Mesendoderm (in vitro differentiated cells): ENCODE data around the gene GPR27. TPM values are rescaled to one million over a fixed set of nuclear protein-coding genes. Genes with fewer than 3 reads are reported as not detected.
A peak's percentile ranks its signal among the peaks of the same experiment; 100 is the strongest.

Source experiments
- DNase-seq: peaks from one replicate; pipeline ENCODE4 v3.0.0; 2013
- H2AK5ac ChIP-seq: 2 replicates; pipeline ENCODE4 v1.6.1; 2013; ENCODE audit warnings: low read length, inconsistent platforms
- H2BK120ac ChIP-seq: 2 replicates; pipeline ENCODE4 v1.6.1; 2013; ENCODE audit warnings: low read depth, mild to moderate bottlenecking, low read length, moderate library complexity, mixed read lengths
- H2BK15ac ChIP-seq: replicated peaks from 2 replicates; pipeline ENCODE4 v1.6.1; 2013; ENCODE audit warnings: low read depth, mild to moderate bottlenecking, moderate library complexity
- H2BK5ac ChIP-seq: 2 replicates; pipeline ENCODE4 v1.6.1; 2013; ENCODE audit warnings: low read length, inconsistent platforms
- H3K18ac ChIP-seq: 2 replicates; pipeline ENCODE4 v1.6.1; 2013; ENCODE audit warnings: mild to moderate bottlenecking, low read length, mixed read lengths
- H3K23ac ChIP-seq: one replicate; pipeline ENCODE4 v1.6.1; 2013; ENCODE audit warnings: low read length
- H3K27ac ChIP-seq: 2 replicates; pipeline ENCODE4 v1.5.1; 2013; ENCODE audit warnings: low read depth, mild to moderate bottlenecking, inconsistent platforms, low read length, moderate library complexity
- H3K27me3 ChIP-seq: 2 replicates; pipeline ENCODE4 v1.6.1; 2013; ENCODE audit warnings: low read length, control low read depth, mild to moderate bottlenecking, inconsistent platforms; ENCODE audit not compliant: insufficient read depth, poor library complexity
- H3K36me3 ChIP-seq: 2 replicates; pipeline ENCODE4 v1.6.1; 2013; ENCODE audit warnings: low read length, inconsistent platforms; ENCODE audit not compliant: control insufficient read depth, insufficient read depth
- H3K4ac ChIP-seq: one replicate; pipeline ENCODE4 v1.6.1; 2013; ENCODE audit warnings: low read depth, mild to moderate bottlenecking, low read length, moderate library complexity
- H3K4me1 ChIP-seq: 2 replicates; pipeline ENCODE4 v1.6.1; 2013; ENCODE audit warnings: low read depth, low read length, inconsistent platforms; ENCODE audit not compliant: control insufficient read depth
- H3K4me2 ChIP-seq: 2 replicates; pipeline ENCODE4 v1.6.1; 2013; ENCODE audit warnings: low read length
- H3K4me3 ChIP-seq: 2 replicates; pipeline ENCODE4 v1.5.1; 2013; ENCODE audit warnings: mild to moderate bottlenecking, low read length
- H3K56ac ChIP-seq: one replicate; pipeline ENCODE4 v1.6.1; 2013; ENCODE audit warnings: low read length
- H3K79me1 ChIP-seq: 2 replicates; pipeline ENCODE4 v1.6.1; 2013; ENCODE audit warnings: low read length, inconsistent platforms
- H3K79me2 ChIP-seq: 2 replicates; pipeline ENCODE4 v1.6.1; 2013; ENCODE audit warnings: mild to moderate bottlenecking, low read length; ENCODE audit not compliant: control insufficient read depth, insufficient read depth
- H3K9ac ChIP-seq: 2 replicates; pipeline ENCODE4 v1.6.1; 2013; ENCODE audit warnings: low read length, inconsistent platforms
- H4K5ac ChIP-seq: one replicate; pipeline ENCODE4 v1.6.1; 2013; ENCODE audit warnings: low read length
- H4K8ac ChIP-seq: one replicate; pipeline ENCODE4 v1.6.1; 2013; ENCODE audit warnings: low read depth, mild to moderate bottlenecking, control low read depth, low read length, moderate library complexity
- WGBS: extraction: QIAGEN DNeasy Blood & Tissue Kit; methylation state at CpG from one replicate; pipeline ENCODE4 v1.1.7; 2013; ENCODE audit warnings: low lambda C conversion rate, missing lambda C conversion rate; ENCODE audit not compliant: insufficient coverage; ENCODE audit errors: extremely low coverage; 5-methylcytosine and 5-hydroxymethylcytosine counted together
- polyA plus RNA-seq, 2 experiments: library from polyadenylated mRNA; stranded (reverse); fragments of 200-250 nt; gene quantifications; one replicate each; pipeline ENCODE4 v1.2.3, GENCODE V29; 2013

The GPR27 gene, protein sequence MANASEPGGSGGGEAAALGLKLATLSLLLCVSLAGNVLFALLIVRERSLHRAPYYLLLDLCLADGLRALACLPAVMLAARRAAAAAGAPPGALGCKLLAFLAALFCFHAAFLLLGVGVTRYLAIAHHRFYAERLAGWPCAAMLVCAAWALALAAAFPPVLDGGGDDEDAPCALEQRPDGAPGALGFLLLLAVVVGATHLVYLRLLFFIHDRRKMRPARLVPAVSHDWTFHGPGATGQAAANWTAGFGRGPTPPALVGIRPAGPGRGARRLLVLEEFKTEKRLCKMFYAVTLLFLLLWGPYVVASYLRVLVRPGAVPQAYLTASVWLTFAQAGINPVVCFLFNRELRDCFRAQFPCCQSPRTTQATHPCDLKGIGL
- 12.0 TPM for polyA plus RNA-seq (2013, experiment 1 of 2)
- 13.2 TPM for polyA plus RNA-seq (2013, experiment 2 of 2)

DNA sequence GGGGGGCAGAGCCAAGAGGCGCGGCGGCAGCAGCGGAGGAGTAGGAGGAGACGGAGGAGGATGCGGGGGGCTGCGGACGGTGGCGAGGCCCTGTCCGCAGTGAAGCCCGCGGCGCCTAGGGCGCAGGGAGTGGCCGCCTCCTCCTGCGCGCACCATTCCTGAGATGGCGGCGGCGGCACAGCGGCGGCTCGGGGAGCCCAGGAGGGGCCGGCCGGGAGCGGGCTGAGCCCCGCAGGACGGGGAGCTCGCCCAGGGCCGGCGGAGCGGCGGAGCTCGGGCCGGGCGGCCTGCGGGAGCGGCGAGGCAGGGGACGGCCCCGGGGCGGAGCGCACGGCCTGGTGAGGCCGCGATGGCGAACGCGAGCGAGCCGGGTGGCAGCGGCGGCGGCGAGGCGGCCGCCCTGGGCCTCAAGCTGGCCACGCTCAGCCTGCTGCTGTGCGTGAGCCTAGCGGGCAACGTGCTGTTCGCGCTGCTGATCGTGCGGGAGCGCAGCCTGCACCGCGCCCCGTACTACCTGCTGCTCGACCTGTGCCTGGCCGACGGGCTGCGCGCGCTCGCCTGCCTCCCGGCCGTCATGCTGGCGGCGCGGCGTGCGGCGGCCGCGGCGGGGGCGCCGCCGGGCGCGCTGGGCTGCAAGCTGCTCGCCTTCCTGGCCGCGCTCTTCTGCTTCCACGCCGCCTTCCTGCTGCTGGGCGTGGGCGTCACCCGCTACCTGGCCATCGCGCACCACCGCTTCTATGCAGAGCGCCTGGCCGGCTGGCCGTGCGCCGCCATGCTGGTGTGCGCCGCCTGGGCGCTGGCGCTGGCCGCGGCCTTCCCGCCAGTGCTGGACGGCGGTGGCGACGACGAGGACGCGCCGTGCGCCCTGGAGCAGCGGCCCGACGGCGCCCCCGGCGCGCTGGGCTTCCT is at the start of gene GPR27:
TSS of gene GPR27 (plus strand) at position 155 of the 909 bp plus-strand sequence. CDS start at position 350, 195 bp downstream.
- Histone ChIP-seq H3K4me3 (peak within 1 kb of the TSS; percentile 64), H3K18ac (peak within 1 kb of the TSS; percentile 2), H3K79me2 (no peaks in the 10 kb centered on the region), H3K4me2 (peak within 1 kb of the TSS; percentile 93), H2BK15ac (no peak within 1 kb of the TSS), H3K27ac (no peak within 1 kb of the TSS), H3K4me1 (no peaks in the 10 kb centered on the region), H3K79me1 (no peaks in the 10 kb centered on the region), H3K23ac (peak within 1 kb of the TSS; percentile 96), H4K8ac (no peak within 1 kb of the TSS), H4K5ac (no peak within 1 kb of the TSS), H2AK5ac (no peak within 1 kb of the TSS), H3K36me3 (no peaks in the 10 kb centered on the region), H3K9ac (peak within 1 kb of the TSS; percentile 92), H2BK5ac (no peak within 1 kb of the TSS), H2BK120ac (no peak within 1 kb of the TSS), H3K56ac (peak within 1 kb of the TSS; percentile 100), H3K27me3 (peaks cover 18% of the 10 kb centered on the region), H3K4ac (peak within 1 kb of the TSS; percentile 2)
- WGBS = no CpG with 5 or more reads among the region's 131 CpGs
- peak; percentile 54 for DNase-seq

DNA sequence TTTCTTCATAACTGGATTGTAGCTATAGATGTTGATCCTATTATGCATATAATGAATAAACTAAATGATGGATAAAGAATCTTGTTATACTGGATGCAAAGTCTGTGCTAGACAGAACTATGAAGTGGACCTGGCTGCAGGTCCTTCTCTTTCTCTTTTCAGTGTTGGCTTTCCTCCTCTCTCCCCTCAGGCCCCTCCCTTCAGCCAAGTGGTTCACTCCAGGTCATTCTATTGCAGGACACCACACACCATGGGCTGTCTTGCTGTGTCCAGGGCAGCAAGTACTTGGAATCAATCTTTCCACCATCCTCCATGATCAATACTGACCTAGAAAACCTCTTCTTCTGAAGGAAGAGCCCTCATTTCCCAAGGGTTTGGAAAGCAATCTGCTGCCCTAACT is 48.7 kb upstream of the GPR27 start:
- no peak overlapping the region for H4K5ac ChIP-seq
- no peak overlapping the region for H3K4me3 ChIP-seq
- no peak for DNase-seq
- H4K8ac ChIP-seq = no peak overlapping the region
- no peak overlapping the region for H3K18ac ChIP-seq
- H2BK5ac ChIP-seq = no peak overlapping the region
- no peak overlapping the region for H3K4me2 ChIP-seq
- H2AK5ac ChIP-seq = no peak overlapping the region
- no peak overlapping the region for H3K4ac ChIP-seq
- no peaks in the 10 kb centered on the region for H3K27me3 ChIP-seq
- no peak overlapping the region for H2BK15ac ChIP-seq
- no peaks in the 10 kb centered on the region for H3K79me1 ChIP-seq
- H3K79me2 ChIP-seq = no peaks in the 10 kb centered on the region
- no peak overlapping the region for H3K9ac ChIP-seq
- H3K56ac ChIP-seq = no peak overlapping the region
- no peak overlapping the region for H3K23ac ChIP-seq
- H2BK120ac ChIP-seq = no peak overlapping the region
- H3K36me3 ChIP-seq = no peaks in the 10 kb centered on the region
- no peak overlapping the region for H3K27ac ChIP-seq
- no peaks in the 10 kb centered on the region for H3K4me1 ChIP-seq

DNA sequence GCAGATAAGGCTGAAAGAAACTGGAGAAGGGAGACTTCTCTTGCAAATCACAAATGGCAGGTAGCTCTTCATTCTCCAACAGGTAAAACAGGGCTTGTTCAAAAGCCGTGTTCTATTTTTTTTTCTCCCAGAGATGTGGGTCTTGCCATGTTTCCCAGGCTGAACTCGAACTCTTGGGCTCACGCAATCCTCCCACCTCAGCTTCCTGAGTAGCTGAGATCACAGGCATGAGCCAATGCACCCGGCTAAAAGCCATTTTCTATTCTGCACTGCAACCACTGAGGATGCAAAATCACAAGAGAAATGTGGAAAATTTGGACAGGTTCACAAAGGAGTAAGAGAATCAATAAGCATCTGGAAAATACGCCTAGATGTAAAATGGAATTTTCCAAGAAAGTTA is 48.0 kb upstream of the GPR27 start:
- Histone ChIP-seq H3K27ac (no peak overlapping the region), H3K23ac (no peak overlapping the region), H3K79me2 (no peaks in the 10 kb centered on the region), H3K79me1 (no peaks in the 10 kb centered on the region), H3K4ac (no peak overlapping the region), H4K5ac (no peak overlapping the region), H3K4me2 (no peak overlapping the region), H4K8ac (no peak overlapping the region), H2AK5ac (no peak overlapping the region), H3K18ac (no peak overlapping the region), H3K36me3 (no peaks in the 10 kb centered on the region), H2BK120ac (no peak overlapping the region), H3K27me3 (no peaks in the 10 kb centered on the region), H3K4me1 (no peaks in the 10 kb centered on the region), H2BK5ac (no peak overlapping the region), H2BK15ac (no peak overlapping the region), H3K9ac (no peak overlapping the region), H3K4me3 (no peak overlapping the region), H3K56ac (no peak overlapping the region)
- no CpG with 5 or more reads among the region's 5 CpGs for WGBS
- DNase-seq = no peak

DNA sequence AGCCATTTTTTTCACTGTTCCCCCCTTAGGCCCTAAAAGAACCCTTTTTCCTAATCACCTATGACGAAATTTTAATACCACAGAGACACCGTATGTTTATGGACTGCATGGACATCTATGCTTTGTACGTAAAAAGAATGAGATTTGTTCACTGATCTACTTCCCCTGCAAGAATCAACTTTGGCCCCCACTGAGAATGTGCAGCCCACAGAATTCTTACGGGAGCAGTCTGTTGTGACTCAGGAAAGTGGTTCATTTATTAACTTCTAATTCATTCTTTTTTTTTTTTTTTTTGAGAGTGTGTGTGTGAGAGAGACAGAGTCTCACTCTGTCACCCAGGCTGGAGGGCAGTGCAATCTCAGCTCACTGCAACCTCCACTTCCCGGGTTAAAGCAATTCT is 46.1 kb upstream of the GPR27 start:
- no peak overlapping the region for H3K18ac ChIP-seq
- H3K4me3 ChIP-seq = no peak overlapping the region
- H3K56ac ChIP-seq = no peak overlapping the region
- no peak overlapping the region for H3K23ac ChIP-seq
- H4K8ac ChIP-seq = no peak overlapping the region
- H3K27ac ChIP-seq = no peak overlapping the region
- no peaks in the 10 kb centered on the region for H3K79me1 ChIP-seq
- WGBS = no CpG with 5 or more reads among the region's 5 CpGs
- H4K5ac ChIP-seq = no peak overlapping the region
- no peak overlapping the region for H2BK120ac ChIP-seq
- H3K36me3 ChIP-seq = no peaks in the 10 kb centered on the region
- no peaks in the 10 kb centered on the region for H3K27me3 ChIP-seq
- no peak overlapping the region for H3K4me2 ChIP-seq
- no peaks in the 10 kb centered on the region for H3K4me1 ChIP-seq
- no peak overlapping the region for H2BK5ac ChIP-seq
- H2AK5ac ChIP-seq = no peak overlapping the region
- DNase-seq = no peak
- no peak overlapping the region for H3K9ac ChIP-seq
- H3K4ac ChIP-seq = no peak overlapping the region
- no peaks in the 10 kb centered on the region for H3K79me2 ChIP-seq
- no peak overlapping the region for H2BK15ac ChIP-seq

DNA sequence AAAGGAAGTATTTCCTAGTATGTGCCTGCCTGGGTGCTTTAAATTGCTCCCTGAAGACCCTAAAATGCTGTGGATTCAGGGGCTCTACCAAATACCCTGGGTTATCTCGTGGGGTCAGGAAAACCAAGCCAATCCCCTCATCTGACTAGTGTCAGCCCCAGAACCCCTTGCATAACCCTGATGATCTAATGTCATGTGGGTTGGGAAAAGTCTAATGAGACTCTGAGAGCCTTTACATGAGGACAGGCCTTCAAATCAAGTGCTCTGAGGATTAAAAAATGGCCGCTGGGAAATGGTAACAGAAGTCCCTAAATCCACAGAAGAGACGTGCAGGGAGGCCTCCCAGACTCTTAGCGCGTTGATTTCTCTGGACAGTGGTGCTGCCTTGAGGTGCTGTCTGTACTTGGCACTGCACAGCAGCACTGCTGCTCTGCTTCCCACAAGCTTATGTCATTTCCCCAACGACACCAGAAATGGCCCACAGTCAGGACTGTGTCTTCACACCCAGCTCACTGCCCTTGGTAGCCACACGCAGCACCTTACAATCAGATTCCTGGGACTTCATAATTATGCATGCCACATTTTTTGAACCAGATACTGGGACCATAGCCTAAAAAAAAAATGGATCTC is 45.1 kb upstream of the GPR27 start:
- Histone ChIP-seq H2BK5ac (no peak overlapping the region), H3K4ac (no peak overlapping the region), H4K8ac (no peak overlapping the region), H3K79me2 (no peaks in the 10 kb centered on the region), H3K4me1 (no peaks in the 10 kb centered on the region), H3K56ac (no peak overlapping the region), H3K4me2 (no peak overlapping the region), H3K18ac (no peak overlapping the region), H3K9ac (no peak overlapping the region), H2AK5ac (no peak overlapping the region), H3K23ac (no peak overlapping the region), H2BK120ac (no peak overlapping the region), H3K27me3 (no peaks in the 10 kb centered on the region), H2BK15ac (no peak overlapping the region), H3K79me1 (no peaks in the 10 kb centered on the region), H4K5ac (no peak overlapping the region), H3K4me3 (no peak overlapping the region), H3K27ac (no peak overlapping the region), H3K36me3 (no peaks in the 10 kb centered on the region)
- no peak for DNase-seq
- WGBS = no CpG with 5 or more reads among the region's 7 CpGs
